HepG2 (cell line): Measurements from ENCODE around the gene GPATCH8. TPM values are rescaled to one million over a fixed set of nuclear protein-coding genes. Genes with fewer than 3 reads are reported as not detected.

Experiments used
- ATAC-seq: fragments of 200-7000 bp; cut with Tn5 transposase; 3 replicates; pipeline ENCODE4 v1.9.1; 2020; ENCODE audit warnings: mild to moderate bottlenecking, moderate library complexity
- BruUV-seq: library from RNA; stranded (reverse); fragments of 400-500 nt; replicated peaks from 2 replicates; lab custom pipeline; 2021; lab: Mats Ljungman, UMichigan
- CTCF ChIA-PET: fragments of 300-600 bp; formaldehyde crosslinking; extraction: SDS; loops from one replicate; lab custom pipeline; 2021; ENCODE audit warnings: low total read pairs, inconsistent platforms, low intra/inter-chr PET ratio; lab: Yijun Ruan, JAX
- POLR2A ChIA-PET: fragments of 350-600 bp; sonication (Branson Sonifier 250); formaldehyde crosslinking; loops from one replicate; lab custom pipeline; 2020; ENCODE audit warnings: antibody characterized with exemption, inconsistent platforms; lab: Yijun Ruan, JAX
- DNase-seq: peaks from one replicate; pipeline ENCODE4 v3.0.0-alpha.2; 2015; ENCODE audit warnings: low spot score
- FAIRE-seq: peaks from 3 replicates; lab custom pipeline; 2011; peaks lifted over from hg19 to GRCh38; lab: Jason Lieb, UNC
- H2AFZ ChIP-seq: one replicate; pipeline ENCODE4 v1.6.1; 2011; ENCODE audit warnings: low read length, inconsistent platforms
- H3K27ac ChIP-seq: fragments of 300-600 bp; 3 replicates; pipeline ENCODE4 v1.8.0; 2011; ENCODE audit warnings: mixed run types, mild to moderate bottlenecking, mixed read lengths, low read length, inconsistent platforms; ENCODE audit not compliant: insufficient read depth; ENCODE audit errors: extremely low read length
- H3K27me3 ChIP-seq, 2 experiments: fragments of 200-600 bp in 1 of 2; 2 replicates in 1 of 2; 3 replicates in 1 of 2; pipeline versions ENCODE4 v1.6.0 to v1.8.0; 2011; ENCODE audit warnings: low read length in 2 of 2, mild to moderate bottlenecking in 2 of 2, moderate library complexity in 2 of 2, inconsistent platforms in 1 of 2; ENCODE audit not compliant: insufficient read depth in 2 of 2, control insufficient read depth in 1 of 2
- H3K36me3 ChIP-seq, 2 experiments: fragments of 200-600 bp in 1 of 2; replicated peaks in 1 of 2; 2 replicates in 1 of 2; 3 replicates in 1 of 2; pipeline versions ENCODE4 v1.5.1 to v1.8.0; 2011; ENCODE audit warnings: low read length in 2 of 2, inconsistent platforms in 1 of 2; ENCODE audit not compliant: insufficient read depth in 2 of 2, control insufficient read depth in 1 of 2
- H3K4me1 ChIP-seq: 2 replicates; pipeline ENCODE4 v1.5.1; 2012; ENCODE audit warnings: low read length, inconsistent platforms; ENCODE audit not compliant: insufficient read depth
- H3K4me2 ChIP-seq: 2 replicates; pipeline ENCODE4 v1.6.0; 2011; ENCODE audit warnings: low read depth, low read length, inconsistent platforms
- H3K4me3 ChIP-seq, 3 experiments: fragments of 200-600 bp in 1 of 3; sonication (generic), shearing (Covaris generic) in 1 of 3; replicated peaks in 1 of 3; 2 replicates each; pipeline ENCODE4 v1.5.1; 2011 to 2016; ENCODE audit warnings: low read length in 3 of 3, inconsistent platforms in 2 of 3, low read depth in 2 of 3, mild to moderate bottlenecking in 2 of 3, control low read depth in 1 of 3, mixed read lengths in 1 of 3; ENCODE audit not compliant: insufficient read depth in 1 of 3
- H3K79me2 ChIP-seq: one replicate; pipeline ENCODE4 v1.6.1; 2011; ENCODE audit warnings: low read length, inconsistent platforms; ENCODE audit not compliant: insufficient read depth
- H3K9ac ChIP-seq: 2 replicates; pipeline ENCODE4 v1.6.0; 2011; ENCODE audit warnings: mild to moderate bottlenecking, low read depth, low read length, inconsistent platforms; ENCODE audit not compliant: insufficient read depth
- H3K9me3 ChIP-seq: 2 replicates; pipeline ENCODE4 v1.5.1; 2012; ENCODE audit warnings: mild to moderate bottlenecking, low read length
- H4K20me1 ChIP-seq: 2 replicates; pipeline ENCODE4 v1.6.0; 2011; ENCODE audit warnings: inconsistent platforms, mild to moderate bottlenecking, low read length, moderate library complexity; ENCODE audit not compliant: insufficient read depth
- MTERF4 ChIP-seq: sonication (generic); formaldehyde crosslinking; IDR thresholded peaks from 2 replicates; pipeline ENCODE4 v1.8.0; 2023; ENCODE audit warnings: mild to moderate bottlenecking, missing genetic modification reagents
- MXD3 ChIP-seq: IDR thresholded peaks from 2 replicates; pipeline ENCODE4 v1.6.1; 2016; ENCODE audit warnings: mild to moderate bottlenecking, missing biosample characterization, missing genetic modification reagents
- ZFP90 ChIP-seq: sonication (generic); formaldehyde crosslinking; IDR thresholded peaks from 2 replicates; pipeline ENCODE4 v1.8.0; 2022; ENCODE audit warnings: missing genetic modification reagents, mild to moderate bottlenecking, inconsistent platforms, borderline replicate concordance
- ZNF143 ChIP-seq: sonication (generic); formaldehyde crosslinking; IDR thresholded peaks from 2 replicates; pipeline ENCODE4 v1.4.0; 2020; ENCODE audit warnings: missing genetic modification reagents
- ZNF230 ChIP-seq: sonication (generic); formaldehyde crosslinking; IDR thresholded peaks from 2 replicates; pipeline ENCODE4 v1.4.0; 2020; ENCODE audit warnings: mild to moderate bottlenecking, missing genetic modification reagents
- ZNF343 ChIP-seq: sonication (generic); formaldehyde crosslinking; IDR thresholded peaks from 2 replicates; pipeline ENCODE4 v1.4.0; 2020; ENCODE audit warnings: mild to moderate bottlenecking, missing genetic modification reagents
- WGBS: methylation state at CpG from one replicate; pipeline ENCODE4 v1.1.6; 2017; ENCODE audit warnings: low lambda C conversion rate; 5-methylcytosine and 5-hydroxymethylcytosine counted together
- in situ Hi-C: cut with HindIII; loops from 2 replicates; pipeline ENCODE4 v1.10.0; 2017; ENCODE audit warnings: low pct_unique_long_range_greater_than_20kb; ENCODE audit not compliant: extremely low pct_ligation_motif_present
- intact Hi-C: fragments of 100-400 bp; cut with micrococcal nuclease; formaldehyde crosslinking; loops from one replicate; pipeline ENCODE4 v1.10.0; 2022; ENCODE audit not compliant: unreplicated experiment
- polyA plus RNA-seq, 8 experiments: library from polyadenylated mRNA; depleted of rRNA in 3 of 8; stranded (reverse) in 7 of 8; unstranded in 1 of 8; fragments of >200 nt; fragmentation: Illumina TruSeq in 4 of 8; extraction: Trizol in 4 of 8; gene quantifications; 2 replicates each; pipeline versions ENCODE4 v1.2.1 to v1.2.3, GENCODE V29; 2011 to 2016; ENCODE audit warnings: low read depth in 4 of 8, missing spikeins in 1 of 8, mixed read lengths in 1 of 8; ENCODE audit not compliant: insufficient read depth in 1 of 8
- total RNA-seq, 5 experiments: library from RNA; depleted of rRNA; stranded (reverse); fragments of >200 nt; fragmentation: Illumina TruSeq; extraction: Trizol; gene quantifications; 2 replicates each; pipeline ENCODE4 v1.2.3, GENCODE V29; 2016; ENCODE audit warnings: low read depth in 1 of 5
- TF ChIP-seq, protein P1 (sequence below): IDR thresholded peaks from 2 replicates; pipeline ENCODE4 v1.6.1; 2016

The GPATCH8 gene
- total and polyA plus RNA-seq, 2 of the 13 experiments (the other 11 are each of a cell fraction or from before 2014, with no cell fraction given): 20.7 to 21.5 TPM

DNA sequence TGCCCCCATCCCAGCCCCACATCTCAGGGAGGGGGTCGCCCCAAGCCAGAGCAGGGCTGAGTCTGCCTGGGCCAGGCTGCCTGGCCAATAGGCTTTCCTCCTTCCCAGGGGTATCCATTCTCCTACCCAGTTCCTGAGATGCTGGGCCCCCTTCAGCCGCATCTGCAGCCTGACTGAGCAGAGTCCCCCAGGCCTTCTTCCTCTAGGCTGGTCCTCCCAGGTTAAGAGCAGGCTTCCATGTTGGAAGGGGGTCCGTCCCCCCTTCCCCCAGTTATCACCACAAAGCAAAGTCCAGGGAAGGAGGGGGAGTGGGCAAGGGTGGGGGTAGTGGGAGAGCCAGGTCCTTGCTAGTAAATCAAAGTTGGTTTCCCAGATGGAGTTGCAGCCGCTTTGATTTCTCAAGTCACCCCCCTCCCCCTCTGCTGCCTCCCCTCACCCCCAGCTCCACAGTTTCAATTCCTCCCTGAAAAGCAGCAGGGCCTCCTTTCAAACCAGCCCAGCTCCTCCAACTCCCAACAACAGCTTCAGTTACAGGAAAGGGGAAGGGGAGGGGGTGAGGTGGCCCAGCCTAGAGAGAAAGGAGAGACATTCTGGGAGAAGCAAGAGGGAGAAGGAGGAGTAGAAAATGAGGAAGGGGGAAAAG, 44.5 kb upstream of the GPATCH8 start (continued):
- TF ChIP-seq, protein P1, sequence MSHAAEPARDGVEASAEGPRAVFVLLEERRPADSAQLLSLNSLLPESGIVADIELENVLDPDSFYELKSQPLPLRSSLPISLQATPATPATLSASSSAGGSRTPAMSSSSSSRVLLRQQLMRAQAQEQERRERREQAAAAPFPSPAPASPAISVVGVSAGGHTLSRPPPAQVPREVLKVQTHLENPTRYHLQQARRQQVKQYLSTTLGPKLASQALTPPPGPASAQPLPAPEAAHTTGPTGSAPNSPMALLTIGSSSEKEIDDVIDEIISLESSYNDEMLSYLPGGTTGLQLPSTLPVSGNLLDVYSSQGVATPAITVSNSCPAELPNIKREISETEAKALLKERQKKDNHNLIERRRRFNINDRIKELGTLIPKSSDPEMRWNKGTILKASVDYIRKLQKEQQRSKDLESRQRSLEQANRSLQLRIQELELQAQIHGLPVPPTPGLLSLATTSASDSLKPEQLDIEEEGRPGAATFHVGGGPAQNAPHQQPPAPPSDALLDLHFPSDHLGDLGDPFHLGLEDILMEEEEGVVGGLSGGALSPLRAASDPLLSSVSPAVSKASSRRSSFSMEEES: no peak
- TF ChIP-seq, all 625 proteins: peak for 0

- BruUV-seq: no TSS peak
- no peak for FAIRE-seq
- TF ChIP-seq ZNF230 (CRISPR knock-in tag) (no peak), MXD3 (CRISPR knock-in tag) (no peak), MTERF4 (CRISPR knock-in tag) (no peak), ZNF143 (no peak), ZNF343 (CRISPR knock-in tag) (no peak), ZFP90 (no peak)
- intact Hi-C loops: no loop called here
- no peak overlapping the region for H3K9ac ChIP-seq
- H3K27ac ChIP-seq: no peak overlapping the region
- H3K27me3 ChIP-seq: peaks cover 4 to 14% of the 10 kb centered on the region in 2 experiments; a peak in 4 of 5 replicates
- no peak overlapping the region for H3K4me3 ChIP-seq
- in situ Hi-C loops: no loop called here
- POLR2A ChIA-PET: no interaction called here
- no peaks in the 10 kb centered on the region for H3K36me3 ChIP-seq
- H3K4me2 ChIP-seq: no peak overlapping the region
- DNase-seq: no peak
- H3K79me2 ChIP-seq: no peaks in the 10 kb centered on the region
- CTCF ChIA-PET: no interaction called here
- H3K4me1 ChIP-seq: peaks cover 26% of the 10 kb centered on the region
- no peak for ATAC-seq
- no peaks in the 10 kb centered on the region for H4K20me1 ChIP-seq
- no peaks in the 10 kb centered on the region for H3K9me3 ChIP-seq
- H2AFZ ChIP-seq: no peak overlapping the region
- 15% methylated on average over 4 of the region's 4 CpGs for WGBS
Measured at GRCh38 chr17:44546671-44547606, 43.7 kb upstream of the GPATCH8 start.
